Parathyroid adenoma (tissue), 2 donors: ENCODE measurements around the gene SPTBN1.

ENCODE experiments used
- H2AFZ ChIP-seq: fragments of 300-600 bp; sonication (generic); one replicate; pipeline ENCODE4 v1.7.0; 2017; ENCODE audit warnings: antibody characterized with exemption, mild to moderate bottlenecking
- H3K27ac ChIP-seq: fragments of 300-600 bp; sonication (generic); one replicate; pipeline ENCODE4 v1.7.0; 2017
- H3K27me3 ChIP-seq: fragments of 300-600 bp; sonication (generic); one replicate; pipeline ENCODE4 v1.7.0; 2017; ENCODE audit warnings: low read length; ENCODE audit not compliant: control insufficient read depth, insufficient read depth
- H3K36me3 ChIP-seq: fragments of 300-600 bp; sonication (generic); one replicate; pipeline ENCODE4 v1.7.0; 2017; ENCODE audit warnings: low read length; ENCODE audit not compliant: control insufficient read depth, insufficient read depth
- H3K4me1 ChIP-seq: fragments of 300-600 bp; sonication (generic); one replicate; pipeline ENCODE4 v1.7.0; 2017; ENCODE audit warnings: control low read depth
- H3K4me2 ChIP-seq: fragments of 300-600 bp; sonication (generic); one replicate; pipeline ENCODE4 v1.7.0; 2017; ENCODE audit warnings: low read length
- H3K4me3 ChIP-seq: fragments of 300-600 bp; sonication (generic); one replicate; pipeline ENCODE4 v1.7.0; 2017; ENCODE audit warnings: low read depth, low read length
- H3K79me2 ChIP-seq: fragments of 300-600 bp; sonication (generic); one replicate; pipeline ENCODE4 v1.7.0; 2017; ENCODE audit warnings: control low read depth
- H3K9ac ChIP-seq: fragments of 300-600 bp; sonication (generic); one replicate; pipeline ENCODE4 v1.7.0; 2017; ENCODE audit warnings: mild to moderate bottlenecking
- H3K9me3 ChIP-seq: fragments of 300-600 bp; sonication (generic); one replicate; pipeline ENCODE4 v1.7.0; 2017; ENCODE audit warnings: low read length; ENCODE audit not compliant: control insufficient read depth
- CTCF ChIP-seq: fragments of 300-600 bp; sonication (generic); IDR thresholded peaks from one replicate; pipeline ENCODE4 v1.7.0; 2017; ENCODE audit warnings: antibody characterized with exemption, mild to moderate bottlenecking
- donor health status: primary hyperparathyroidism.

The SPTBN1 gene

GRCh38 chr2:54606393-54606958 is 150.3 kb downstream of the SPTBN1 start:
- Histone ChIP-seq H2AFZ (no peak overlapping the region), H3K9ac (no peak overlapping the region), H3K4me2 (no peak overlapping the region), H3K27me3 (no peaks in the 10 kb centered on the region), H3K9me3 (no peaks in the 10 kb centered on the region), H3K27ac (no peak overlapping the region), H3K4me3 (no peak overlapping the region), H3K36me3 (no peaks in the 10 kb centered on the region), H3K79me2 (peaks cover 72% of the 10 kb centered on the region), H3K4me1 (peaks cover 27% of the 10 kb centered on the region)
- TF ChIP-seq CTCF = no peak

- no peaks in the 10 kb centered on the region for H3K9me3 ChIP-seq
- H3K36me3 ChIP-seq = no peaks in the 10 kb centered on the region
- no peak for TF ChIP-seq CTCF
- no peaks in the 10 kb centered on the region for H3K27me3 ChIP-seq
- H3K9ac ChIP-seq = no peak overlapping the region
- no peak overlapping the region for H3K27ac ChIP-seq
- H3K4me3 ChIP-seq = no peak overlapping the region
- peaks cover 67% of the 10 kb centered on the region for H3K79me2 ChIP-seq
- H2AFZ ChIP-seq = no peak overlapping the region
- no peak overlapping the region for H3K4me2 ChIP-seq
- H3K4me1 ChIP-seq = peaks cover 29% of the 10 kb centered on the region
Observed at GRCh38 chr2:54608224-54608623, 152.1 kb downstream of the SPTBN1 start.

- Histone ChIP-seq H3K4me1 (peaks cover 32% of the 10 kb centered on the region), H3K36me3 (no peaks in the 10 kb centered on the region), H3K4me2 (no peak overlapping the region), H2AFZ (no peak overlapping the region), H3K27me3 (no peaks in the 10 kb centered on the region), H3K9me3 (no peaks in the 10 kb centered on the region), H3K27ac (no peak overlapping the region), H3K4me3 (no peak overlapping the region), H3K9ac (no peak overlapping the region), H3K79me2 (peaks cover 58% of the 10 kb centered on the region)
- no peak for TF ChIP-seq CTCF
Observed at GRCh38 chr2:54609241-54609640, 153.1 kb downstream of the SPTBN1 start.

- H2AFZ ChIP-seq = no peak overlapping the region
- peaks cover 54% of the 10 kb centered on the region for H3K79me2 ChIP-seq
- H3K4me2 ChIP-seq = no peak overlapping the region
- H3K9me3 ChIP-seq = no peaks in the 10 kb centered on the region
- peaks cover 35% of the 10 kb centered on the region for H3K4me1 ChIP-seq
- no peak overlapping the region for H3K27ac ChIP-seq
- no peaks in the 10 kb centered on the region for H3K27me3 ChIP-seq
- no peaks in the 10 kb centered on the region for H3K36me3 ChIP-seq
- no peak overlapping the region for H3K9ac ChIP-seq
- H3K4me3 ChIP-seq = no peak overlapping the region
- no peak for TF ChIP-seq CTCF
Observed at GRCh38 chr2:54609647-54610046, 153.5 kb downstream of the SPTBN1 start.

GRCh38 chr2:54610700-54611099 is 154.6 kb downstream of the SPTBN1 start:
- H3K27ac ChIP-seq = no peak overlapping the region
- TF ChIP-seq CTCF = no peak
- no peak overlapping the region for H3K4me3 ChIP-seq
- no peak overlapping the region for H3K9ac ChIP-seq
- no peak overlapping the region for H3K4me2 ChIP-seq
- no peaks in the 10 kb centered on the region for H3K36me3 ChIP-seq
- H3K79me2 ChIP-seq = peaks cover 43% of the 10 kb centered on the region
- no peaks in the 10 kb centered on the region for H3K9me3 ChIP-seq
- no peak overlapping the region for H2AFZ ChIP-seq
- no peaks in the 10 kb centered on the region for H3K27me3 ChIP-seq
- peaks cover 36% of the 10 kb centered on the region for H3K4me1 ChIP-seq
